Stimulated activated CD8-positive, alpha-beta memory T cell treated with anti-CD3 and anti-CD28 coated beads, Interleukin-4, amount 100 ng/mL, for 4 hours (primary cell): ENCODE data around the gene ADGRG6.

Experiments used
- DNase-seq, 2 donors: peaks; one replicate each; pipeline ENCODE4 v3.0.0-alpha.2; 2020; ENCODE audit warnings: low read depth in 2 of 2, low spot score in 1 of 2

ADGRG6 gene

GRCh38 chr6:142290851-142291250 is 11.0 kb upstream of the ADGRG6 start:
- DNase-seq: no peak

GRCh38 chr6:142291512-142291911 is 10.3 kb upstream of the ADGRG6 start:
- no peak for DNase-seq

GRCh38 chr6:142292166-142292924 is 9.5 kb upstream of the ADGRG6 start:
- DNase-seq: no peak

- DNase-seq: no peak
Measured at GRCh38 chr6:142293121-142293520, 8.7 kb upstream of the ADGRG6 start.

- DNase-seq: no peak
Measured at GRCh38 chr6:142294679-142295078, 7.1 kb upstream of the ADGRG6 start.

GRCh38 chr6:142296975-142297604 is 4.7 kb upstream of the ADGRG6 start:
- no peak for DNase-seq

GRCh38 chr6:142297605-142297995 is 4.2 kb upstream of the ADGRG6 start:
- DNase-seq: no peak

GRCh38 chr6:142297996-142298753 is 3.6 kb upstream of the ADGRG6 start:
- no peak for DNase-seq

- no peak for DNase-seq
Measured at GRCh38 chr6:142300302-142300701, 1.5 kb upstream of the ADGRG6 start.

- DNase-seq: no peak
Measured at GRCh38 chr6:142300758-142301650, 803 bp upstream of the ADGRG6 start.

GRCh38 chr6:142302421-142303175 is 791 bp downstream of the ADGRG6 start:
- DNase-seq: no peak

GRCh38 chr6:142303176-142303533 is 1.3 kb downstream of the ADGRG6 start:
- DNase-seq: no peak

GRCh38 chr6:142304241-142304640 is 2.4 kb downstream of the ADGRG6 start:
- DNase-seq: no peak

GRCh38 chr6:142306736-142307135 is 4.9 kb downstream of the ADGRG6 start:
- no peak for DNase-seq

GRCh38 chr6:142307963-142308748 is 6.3 kb downstream of the ADGRG6 start:
- no peak for DNase-seq

GRCh38 chr6:142309426-142309825 is 7.6 kb downstream of the ADGRG6 start:
- no peak for DNase-seq

GRCh38 chr6:142313284-142313683 is 11.5 kb downstream of the ADGRG6 start:
- DNase-seq: no peak

GRCh38 chr6:142316791-142317368 is 15.1 kb downstream of the ADGRG6 start:
- no peak for DNase-seq

- DNase-seq: no peak
Measured at GRCh38 chr6:142318714-142319113, 16.9 kb downstream of the ADGRG6 start.
